Measurements from ENCODE around the gene MRPL9.
"Not testable (repeated sequence)": the region's sequence is repeated elsewhere in the genome, so short reads cannot be mapped to it uniquely, and the experiment has no call there.

MRPL9 gene

DNA sequence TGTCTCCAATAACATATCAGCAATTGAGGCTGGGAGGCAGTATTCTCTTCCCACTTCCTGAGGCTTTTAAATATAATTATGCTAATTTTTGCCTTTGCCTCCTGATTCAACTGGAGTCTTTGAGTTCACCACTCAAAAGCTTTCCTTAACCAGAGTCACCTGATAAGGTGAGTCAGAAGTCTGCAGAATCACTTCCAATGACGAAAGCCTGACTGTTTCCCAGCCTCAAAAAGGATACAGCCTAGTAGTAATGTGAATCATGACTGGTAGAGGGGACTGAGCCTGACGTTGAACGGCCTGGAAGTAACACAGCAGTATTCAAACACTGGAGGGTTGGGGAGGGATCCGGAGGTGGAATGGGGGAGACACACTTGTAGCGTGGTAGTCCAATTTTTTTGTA lies 10.4 kb upstream of the MRPL9 start:
- Histone ChIP-seq H3K27ac (ENCODE audit: low read length) (no peak overlapping the region), H4K20me1 (ENCODE audit: insufficient read depth, low read length) (no peaks in the 10 kb centered on the region), H3K27me3 (ENCODE audit: low read depth, low read length) (no peaks in the 10 kb centered on the region), H2AFZ (ENCODE audit: low read depth, low read length) (no peak overlapping the region), H3K4me2 (ENCODE audit: low read length) (no peak overlapping the region), H3K36me3 (replicated peaks; ENCODE audit: low read depth, low read length) (peaks cover 11% of the 10 kb centered on the region), H3K9me3 (ENCODE audit: insufficient read depth, low read length) (no peaks in the 10 kb centered on the region), H3K79me2 (ENCODE audit: low read length) (no peaks in the 10 kb centered on the region), H3K4me1 (ENCODE audit: low read length) (no peaks in the 10 kb centered on the region), H3K4me3 (ENCODE audit: low read length) (no peak overlapping the region), H3K9ac (ENCODE audit: low read length) (no peak overlapping the region)
- no peak for TF ChIP-seq EZH2phosphoT487 (IDR thresholded peaks at IDR 0.05; ENCODE audit: low read depth)
- TF ChIP-seq, protein P1, sequence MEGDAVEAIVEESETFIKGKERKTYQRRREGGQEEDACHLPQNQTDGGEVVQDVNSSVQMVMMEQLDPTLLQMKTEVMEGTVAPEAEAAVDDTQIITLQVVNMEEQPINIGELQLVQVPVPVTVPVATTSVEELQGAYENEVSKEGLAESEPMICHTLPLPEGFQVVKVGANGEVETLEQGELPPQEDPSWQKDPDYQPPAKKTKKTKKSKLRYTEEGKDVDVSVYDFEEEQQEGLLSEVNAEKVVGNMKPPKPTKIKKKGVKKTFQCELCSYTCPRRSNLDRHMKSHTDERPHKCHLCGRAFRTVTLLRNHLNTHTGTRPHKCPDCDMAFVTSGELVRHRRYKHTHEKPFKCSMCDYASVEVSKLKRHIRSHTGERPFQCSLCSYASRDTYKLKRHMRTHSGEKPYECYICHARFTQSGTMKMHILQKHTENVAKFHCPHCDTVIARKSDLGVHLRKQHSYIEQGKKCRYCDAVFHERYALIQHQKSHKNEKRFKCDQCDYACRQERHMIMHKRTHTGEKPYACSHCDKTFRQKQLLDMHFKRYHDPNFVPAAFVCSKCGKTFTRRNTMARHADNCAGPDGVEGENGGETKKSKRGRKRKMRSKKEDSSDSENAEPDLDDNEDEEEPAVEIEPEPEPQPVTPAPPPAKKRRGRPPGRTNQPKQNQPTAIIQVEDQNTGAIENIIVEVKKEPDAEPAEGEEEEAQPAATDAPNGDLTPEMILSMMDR (IDR thresholded peaks at IDR 0.05; ENCODE audit: low read depth, low read length), result no peak

DNA sequence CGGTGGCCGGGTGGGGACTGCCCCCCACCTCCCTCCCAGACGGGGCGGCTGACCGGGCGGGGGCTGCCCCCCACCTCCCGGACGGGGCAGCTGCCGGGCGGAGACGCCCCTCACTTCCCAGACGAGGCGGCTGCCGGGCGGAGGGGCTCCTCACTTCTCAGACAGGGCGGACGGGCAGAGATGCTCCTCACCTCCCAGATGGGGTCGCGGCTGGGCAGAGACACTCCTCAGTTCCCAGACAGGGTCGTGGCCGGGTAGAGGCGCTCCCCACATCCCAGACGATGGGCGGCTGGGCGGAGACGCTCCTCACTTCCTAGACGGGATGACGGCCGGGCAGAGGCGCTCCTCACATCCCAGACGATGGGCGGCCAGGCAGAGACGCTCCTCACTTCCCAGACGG lies 6.0 kb upstream of the MRPL9 start:
- H3K36me3 ChIP-seq (replicated peaks; ENCODE audit: low read depth, low read length); H3K4me2 ChIP-seq (ENCODE audit: low read length); H3K79me2 ChIP-seq (ENCODE audit: low read length); H3K27ac ChIP-seq (ENCODE audit: low read length); H4K20me1 ChIP-seq (ENCODE audit: insufficient read depth, low read length); H3K4me3 ChIP-seq (ENCODE audit: low read length); H3K4me1 ChIP-seq (ENCODE audit: low read length); H3K9ac ChIP-seq (ENCODE audit: low read length); H3K9me3 ChIP-seq (ENCODE audit: insufficient read depth, low read length); H2AFZ ChIP-seq (ENCODE audit: low read depth, low read length); H3K27me3 ChIP-seq (ENCODE audit: low read depth, low read length): not testable (repeated sequence)

DNA sequence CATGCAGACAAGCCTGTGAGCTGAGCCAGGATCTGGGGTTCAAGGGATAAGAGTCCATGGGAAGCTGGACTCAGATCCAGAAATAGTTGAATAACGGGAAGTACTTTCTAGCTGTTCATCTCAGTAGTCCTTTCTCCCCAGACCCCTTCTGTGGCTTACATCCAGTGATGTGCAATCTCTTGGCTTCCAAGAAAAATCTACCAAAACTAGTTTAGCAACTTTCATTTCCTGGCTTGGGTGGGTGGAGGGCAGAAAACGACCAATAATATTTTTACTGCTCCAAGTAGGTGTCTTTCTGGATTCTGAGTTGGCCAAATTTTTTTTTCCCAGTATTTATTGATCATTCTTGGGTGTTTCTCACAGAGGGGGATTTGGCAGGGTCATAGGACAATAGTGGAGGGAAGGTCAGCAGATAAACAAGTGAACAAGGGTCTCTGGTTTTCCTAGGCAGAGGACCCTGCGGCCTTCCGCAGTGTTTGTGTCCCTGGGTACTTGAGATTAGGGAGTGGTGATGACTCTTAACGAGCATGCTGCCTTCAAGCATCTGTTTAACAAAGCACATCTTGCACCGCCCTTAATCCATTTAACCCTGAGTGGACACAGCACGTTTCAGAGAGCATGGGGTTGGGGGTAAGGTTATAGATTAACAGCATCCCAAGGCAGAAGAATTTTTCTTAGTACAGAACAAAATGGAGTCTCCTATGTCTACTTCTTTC lies 5.2 kb upstream of the MRPL9 start:
- not testable (repeated sequence) for H3K4me1 ChIP-seq (ENCODE audit: low read length); H3K9me3 ChIP-seq (ENCODE audit: insufficient read depth, low read length); H3K27me3 ChIP-seq (ENCODE audit: low read depth, low read length); H4K20me1 ChIP-seq (ENCODE audit: insufficient read depth, low read length); H3K27ac ChIP-seq (ENCODE audit: low read length); H3K9ac ChIP-seq (ENCODE audit: low read length); H3K36me3 ChIP-seq (replicated peaks; ENCODE audit: low read depth, low read length); H3K4me2 ChIP-seq (ENCODE audit: low read length); H2AFZ ChIP-seq (ENCODE audit: low read depth, low read length); H3K79me2 ChIP-seq (ENCODE audit: low read length); H3K4me3 ChIP-seq (ENCODE audit: low read length)

DNA sequence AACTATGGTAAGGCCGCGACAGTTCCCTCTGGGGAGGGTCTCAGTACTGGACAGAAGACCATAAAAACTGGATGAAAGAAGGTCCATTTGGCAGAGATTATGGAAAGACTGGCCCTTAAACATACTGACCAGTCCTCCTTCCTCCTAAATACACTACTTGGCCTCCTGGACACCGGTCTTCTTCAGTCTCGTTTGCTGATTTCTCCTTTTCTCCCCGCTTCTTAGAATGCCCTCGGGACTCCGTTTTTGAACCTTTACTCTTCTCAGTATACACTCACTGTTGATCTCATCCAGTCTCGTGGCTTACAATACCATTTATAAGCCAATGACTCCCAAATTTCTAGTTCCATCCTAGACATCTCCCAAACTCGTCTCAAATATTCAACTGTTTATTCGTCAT lies 694 bp upstream of the MRPL9 start:
- Histone ChIP-seq H3K27ac (ENCODE audit: low read length) (peak overlapping the region; percentile 59), H3K79me2 (ENCODE audit: low read length) (peaks cover 15% of the 10 kb centered on the region), H3K27me3 (ENCODE audit: low read depth, low read length) (no peaks in the 10 kb centered on the region), H3K4me2 (ENCODE audit: low read length) (peak overlapping the region; percentile 96), H3K4me3 (ENCODE audit: low read length) (peak overlapping the region; percentile 82), H3K4me1 (ENCODE audit: low read length) (peaks cover 13% of the 10 kb centered on the region), H3K9ac (ENCODE audit: low read length) (peak overlapping the region; percentile 75), H3K9me3 (ENCODE audit: insufficient read depth, low read length) (no peaks in the 10 kb centered on the region), H4K20me1 (ENCODE audit: insufficient read depth, low read length) (no peaks in the 10 kb centered on the region), H3K36me3 (replicated peaks; ENCODE audit: low read depth, low read length) (peaks cover 22% of the 10 kb centered on the region), H2AFZ (ENCODE audit: low read depth, low read length) (peak overlapping the region; percentile 92)
- TF ChIP-seq EZH2phosphoT487 (IDR thresholded peaks at IDR 0.05; ENCODE audit: low read depth), result no peak
- TF ChIP-seq, protein P1 (IDR thresholded peaks at IDR 0.05; ENCODE audit: low read depth, low read length), result no peak

DNA sequence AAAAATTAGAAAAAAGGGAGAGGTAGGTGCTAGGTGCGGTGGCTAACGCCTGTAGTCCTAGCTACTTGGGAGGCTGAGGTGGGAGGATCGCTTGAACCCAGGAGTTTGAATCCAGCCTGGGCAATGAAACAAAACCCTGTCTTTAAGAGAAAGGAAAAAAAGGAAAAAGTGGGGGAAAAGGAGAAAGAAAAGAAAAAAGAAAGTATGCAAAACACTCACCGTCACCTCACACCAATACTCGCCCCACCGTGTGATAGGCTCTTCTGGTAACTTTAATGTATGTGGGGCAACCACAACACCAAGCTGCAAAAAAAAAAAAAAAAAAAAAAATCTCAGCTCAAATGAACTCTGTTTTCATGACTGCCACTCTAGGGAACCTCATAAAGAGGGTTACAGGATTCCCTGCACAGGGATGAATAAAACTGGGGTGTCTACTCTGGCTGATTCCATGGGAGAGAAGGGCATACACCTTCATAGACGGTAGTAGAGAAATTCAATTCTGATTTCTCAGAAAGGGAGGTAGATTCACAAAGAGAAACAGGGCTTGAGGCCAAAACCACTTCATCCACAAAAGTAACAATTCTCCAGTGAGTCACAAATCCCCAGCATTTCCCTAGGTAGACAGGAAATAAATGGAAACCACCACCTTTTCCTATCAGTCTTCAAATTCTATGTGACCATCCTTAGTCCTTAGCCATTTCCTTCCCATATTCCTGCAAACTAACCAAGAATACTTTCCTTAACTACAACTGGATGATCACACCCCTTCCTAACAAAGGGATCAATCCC lies 2.5 kb downstream of the MRPL9 start:
- H3K9me3 ChIP-seq (ENCODE audit: insufficient read depth, low read length), result no peaks in the 10 kb centered on the region
- no peaks in the 10 kb centered on the region for H3K27me3 ChIP-seq (ENCODE audit: low read depth, low read length)
- no peak overlapping the region for H3K4me2 ChIP-seq (ENCODE audit: low read length)
- peaks cover 13% of the 10 kb centered on the region for H3K4me1 ChIP-seq (ENCODE audit: low read length)
- TF ChIP-seq, protein P1 (IDR thresholded peaks at IDR 0.05; ENCODE audit: low read depth, low read length), result no peak
- no peak for TF ChIP-seq EZH2phosphoT487 (IDR thresholded peaks at IDR 0.05; ENCODE audit: low read depth)
- no peak overlapping the region for H2AFZ ChIP-seq (ENCODE audit: low read depth, low read length)
- no peak overlapping the region for H3K9ac ChIP-seq (ENCODE audit: low read length)
- peaks cover 35% of the 10 kb centered on the region for H3K36me3 ChIP-seq (replicated peaks; ENCODE audit: low read depth, low read length)
- H4K20me1 ChIP-seq (ENCODE audit: insufficient read depth, low read length), result no peaks in the 10 kb centered on the region
- H3K79me2 ChIP-seq (ENCODE audit: low read length), result peaks cover 15% of the 10 kb centered on the region
- no peak overlapping the region for H3K27ac ChIP-seq (ENCODE audit: low read length)
- no peak overlapping the region for H3K4me3 ChIP-seq (ENCODE audit: low read length)
